ENCODE measurements around the gene DHX9.

Gene DHX9

DNA sequence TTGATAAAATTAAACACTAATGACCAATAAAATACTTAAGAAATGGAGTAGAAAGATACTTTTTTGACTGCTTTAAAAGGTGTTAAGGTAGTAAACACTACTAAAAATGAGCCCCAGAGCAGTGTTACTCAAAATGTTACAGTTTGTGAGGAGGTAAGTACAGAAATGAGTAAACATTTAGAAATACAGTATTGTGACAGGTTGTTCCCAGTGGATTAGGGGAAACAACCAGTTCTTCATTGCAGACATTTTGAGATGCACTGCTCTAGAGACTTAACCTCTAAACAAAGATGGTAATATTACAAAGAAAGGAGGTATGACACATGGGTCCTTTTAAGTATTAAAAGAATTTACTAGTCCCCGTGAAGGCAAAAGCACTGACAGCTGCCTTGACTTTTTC is 12.7 kb downstream of the DHX9 start:
- TF ChIP-seq, protein P1, sequence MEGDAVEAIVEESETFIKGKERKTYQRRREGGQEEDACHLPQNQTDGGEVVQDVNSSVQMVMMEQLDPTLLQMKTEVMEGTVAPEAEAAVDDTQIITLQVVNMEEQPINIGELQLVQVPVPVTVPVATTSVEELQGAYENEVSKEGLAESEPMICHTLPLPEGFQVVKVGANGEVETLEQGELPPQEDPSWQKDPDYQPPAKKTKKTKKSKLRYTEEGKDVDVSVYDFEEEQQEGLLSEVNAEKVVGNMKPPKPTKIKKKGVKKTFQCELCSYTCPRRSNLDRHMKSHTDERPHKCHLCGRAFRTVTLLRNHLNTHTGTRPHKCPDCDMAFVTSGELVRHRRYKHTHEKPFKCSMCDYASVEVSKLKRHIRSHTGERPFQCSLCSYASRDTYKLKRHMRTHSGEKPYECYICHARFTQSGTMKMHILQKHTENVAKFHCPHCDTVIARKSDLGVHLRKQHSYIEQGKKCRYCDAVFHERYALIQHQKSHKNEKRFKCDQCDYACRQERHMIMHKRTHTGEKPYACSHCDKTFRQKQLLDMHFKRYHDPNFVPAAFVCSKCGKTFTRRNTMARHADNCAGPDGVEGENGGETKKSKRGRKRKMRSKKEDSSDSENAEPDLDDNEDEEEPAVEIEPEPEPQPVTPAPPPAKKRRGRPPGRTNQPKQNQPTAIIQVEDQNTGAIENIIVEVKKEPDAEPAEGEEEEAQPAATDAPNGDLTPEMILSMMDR (conservative IDR thresholded peaks at IDR 0.05; ENCODE audit: low read depth, low read length) = no peak
- DNase-seq (ENCODE audit: low read depth) = no peak
- no peak overlapping the region for H3K4me3 ChIP-seq (ENCODE audit: low read length)

- no peak overlapping the region for H3K4me3 ChIP-seq (ENCODE audit: low read length)
- TF ChIP-seq, protein P1 (conservative IDR thresholded peaks at IDR 0.05; ENCODE audit: low read depth, low read length) = no peak
- no peak for DNase-seq (ENCODE audit: low read depth)
These were observed 16.8 kb downstream of the DHX9 start for GRCh38 chr1:182855911-182856310.

- TF ChIP-seq, protein P1 (conservative IDR thresholded peaks at IDR 0.05; ENCODE audit: low read depth, low read length) = no peak
- H3K4me3 ChIP-seq (ENCODE audit: low read length) = no peak overlapping the region
- DNase-seq (ENCODE audit: low read depth) = no peak
These were observed 18.1 kb downstream of the DHX9 start for GRCh38 chr1:182857212-182857611.

DNA sequence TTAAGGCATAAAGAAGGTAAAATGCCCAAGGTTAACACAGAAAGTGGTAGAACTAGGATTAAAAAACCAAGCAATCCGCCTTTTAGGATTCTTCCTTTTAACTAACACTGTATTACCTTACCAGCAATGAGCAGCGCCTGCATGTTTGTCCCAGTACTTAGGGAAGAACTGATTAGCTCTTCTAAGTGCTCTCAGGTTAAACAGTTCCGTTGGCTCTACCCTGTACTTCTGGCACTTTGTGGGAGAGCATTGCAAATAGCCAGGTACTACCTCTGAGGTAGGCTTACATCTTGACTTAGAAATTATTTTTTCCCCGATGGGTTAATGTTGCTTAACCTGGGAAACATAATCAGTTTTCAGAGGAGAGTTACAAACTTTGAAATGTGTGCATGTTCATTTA is 21.5 kb downstream of the DHX9 start:
- TF ChIP-seq, protein P1 (conservative IDR thresholded peaks at IDR 0.05; ENCODE audit: low read depth, low read length) = no peak
- no peak overlapping the region for H3K4me3 ChIP-seq (ENCODE audit: low read length)
- DNase-seq (ENCODE audit: low read depth) = no peak

- TF ChIP-seq, protein P1 (conservative IDR thresholded peaks at IDR 0.05; ENCODE audit: low read depth, low read length) = no peak
- H3K4me3 ChIP-seq (ENCODE audit: low read length) = no peak overlapping the region
- DNase-seq (ENCODE audit: low read depth) = no peak
These were observed 22.8 kb downstream of the DHX9 start for GRCh38 chr1:182861994-182862393.

- TF ChIP-seq, protein P1 (conservative IDR thresholded peaks at IDR 0.05; ENCODE audit: low read depth, low read length) = no peak
- no peak overlapping the region for H3K4me3 ChIP-seq (ENCODE audit: low read length)
- DNase-seq (ENCODE audit: low read depth) = no peak
These were observed 23.7 kb downstream of the DHX9 start for GRCh38 chr1:182862827-182863226.

- TF ChIP-seq, protein P1 (conservative IDR thresholded peaks at IDR 0.05; ENCODE audit: low read depth, low read length) = no peak
- no peak for DNase-seq (ENCODE audit: low read depth)
- no peak overlapping the region for H3K4me3 ChIP-seq (ENCODE audit: low read length)
These were observed 24.8 kb downstream of the DHX9 start for GRCh38 chr1:182863940-182864339.

All from retinal pigment epithelial cell (primary cell).